ENCODE data around the gene NOC4L. TPM values are rescaled to one million over a fixed set of nuclear protein-coding genes. Genes with fewer than 3 reads are reported as not detected.

Gene NOC4L
- total RNA-seq, 4 donors from 2014 or later, result 10.4 to 15.4 (median 11.5) TPM

- peaks cover 9 to 53% (median 46%) of the 10 kb centered on the region in 4 donors for H3K36me3 ChIP-seq
- peak overlapping the region in 3 of 4 donors; percentile 85 to 93 (median 86) for H3K27ac ChIP-seq (replicated peaks in 1 of 4)
- no peak for DNase-seq (ENCODE audit: extremely low spot score)
- H3K4me1 ChIP-seq, result peaks cover 23 to 53% (median 32%) of the 10 kb centered on the region in 4 donors
- intact Hi-C loops (cut with DNase I), result loop anchor here (2.0 to 10.0 kb wide), 2 partner anchors 43 to 349 kb away; partner anchors contain the start of gene FBRSL1
- no peaks in the 10 kb centered on the region for H3K9me3 ChIP-seq
- no peaks in the 10 kb centered on the region for H3K27me3 ChIP-seq
- WGBS, result 60% methylated on average over 2 of the region's 7 CpGs
- peak overlapping the region; percentile 80 to 99 (median 90) for H3K4me3 ChIP-seq
- TF ChIP-seq CTCF (IDR thresholded peaks at IDR 0.05), result no peak
- no peak for TF ChIP-seq EP300 (IDR thresholded peaks at IDR 0.05)
Observed at GRCh38 chr12:132145334-132145733, 1.1 kb downstream of the NOC4L start.

- H3K27me3 ChIP-seq, result no peaks in the 10 kb centered on the region
- DNase-seq (ENCODE audit: extremely low spot score), result no peak
- peaks cover 2 to 51% (median 43%) of the 10 kb centered on the region in 4 donors for H3K36me3 ChIP-seq
- WGBS, result 96% methylated on average over 24 of the region's 24 CpGs
- intact Hi-C loops (cut with DNase I), result loop anchor here (10.0 kb wide), 1 partner anchor 349 kb away; the partner anchor contains the start of gene FBRSL1
- H3K4me1 ChIP-seq, result peaks cover 23 to 53% (median 32%) of the 10 kb centered on the region in 4 donors
- H3K4me3 ChIP-seq, result no peak overlapping the region
- TF ChIP-seq POLR2AphosphoS5 (IDR thresholded peaks at IDR 0.05) (no peak), CTCF (IDR thresholded peaks at IDR 0.05) (no peak), EP300 (IDR thresholded peaks at IDR 0.05) (no peak), POLR2A (IDR thresholded peaks at IDR 0.05; ENCODE audit: low read depth) (no peak)
- H3K9me3 ChIP-seq, result no peaks in the 10 kb centered on the region
- no peak overlapping the region for H3K27ac ChIP-seq (replicated peaks in 1 of 4)
Observed at GRCh38 chr12:132146098-132146497, 1.8 kb downstream of the NOC4L start.

- no peak overlapping the region for H3K27ac ChIP-seq (replicated peaks in 1 of 4)
- H3K36me3 ChIP-seq, result peaks cover 5 to 51% (median 43%) of the 10 kb centered on the region in 4 donors
- intact Hi-C loops (cut with DNase I), result loop anchor here (10.0 kb wide), 1 partner anchor 348 kb away; the partner anchor contains the start of gene FBRSL1
- no peaks in the 10 kb centered on the region for H3K27me3 ChIP-seq
- no peak overlapping the region for H3K4me3 ChIP-seq
- H3K9me3 ChIP-seq, result no peaks in the 10 kb centered on the region
- peaks cover 23 to 51% (median 31%) of the 10 kb centered on the region in 4 donors for H3K4me1 ChIP-seq
- TF ChIP-seq CTCF (IDR thresholded peaks at IDR 0.05), result no peak
- TF ChIP-seq POLR2AphosphoS5 (IDR thresholded peaks at IDR 0.05), result no peak
- TF ChIP-seq POLR2A (IDR thresholded peaks at IDR 0.05; ENCODE audit: low read depth), result no peak
- TF ChIP-seq EP300 (IDR thresholded peaks at IDR 0.05), result no peak
- DNase-seq (ENCODE audit: extremely low spot score), result no peak
- 88% methylated on average over 13 of the region's 19 CpGs for WGBS
Observed at GRCh38 chr12:132146772-132147422, 2.6 kb downstream of the NOC4L start.

GRCh38 chr12:132147423-132148367 lies 3.4 kb downstream of the NOC4L start:
- intact Hi-C loops (cut with DNase I), result loop anchor here (10.0 kb wide), 1 partner anchor 347 kb away; the partner anchor contains the start of gene FBRSL1
- Histone ChIP-seq H3K27ac (replicated peaks in 1 of 4) (no peak overlapping the region), H3K27me3 (no peaks in the 10 kb centered on the region), H3K36me3 (peaks cover 5 to 53% (median 44%) of the 10 kb centered on the region in 4 donors), H3K4me1 (peaks cover 16 to 43% (median 24%) of the 10 kb centered on the region in 4 donors), H3K4me3 (no peak overlapping the region), H3K9me3 (no peaks in the 10 kb centered on the region)
- no peak for TF ChIP-seq CTCF (IDR thresholded peaks at IDR 0.05)
- DNase-seq (ENCODE audit: extremely low spot score), result no peak
- WGBS, result 92% methylated on average over 23 of the region's 38 CpGs
